HG03045 (cell line): ENCODE data around the gene TOMM34.

Source experiments
- ATAC-seq: cut with Tn5 transposase; IDR thresholded peaks from one replicate; pipeline ENCODE4 v1.9.1; 2021; ENCODE audit warnings: mild to moderate bottlenecking, moderate library complexity; ENCODE audit not compliant: unreplicated experiment

Gene TOMM34

GRCh38 chr20:44897133-44897532 lies 63.1 kb downstream of the TOMM34 start:
- ATAC-seq, result no peak

GRCh38 chr20:44896583-44896982 lies 63.6 kb downstream of the TOMM34 start:
- ATAC-seq, result no peak

DNA sequence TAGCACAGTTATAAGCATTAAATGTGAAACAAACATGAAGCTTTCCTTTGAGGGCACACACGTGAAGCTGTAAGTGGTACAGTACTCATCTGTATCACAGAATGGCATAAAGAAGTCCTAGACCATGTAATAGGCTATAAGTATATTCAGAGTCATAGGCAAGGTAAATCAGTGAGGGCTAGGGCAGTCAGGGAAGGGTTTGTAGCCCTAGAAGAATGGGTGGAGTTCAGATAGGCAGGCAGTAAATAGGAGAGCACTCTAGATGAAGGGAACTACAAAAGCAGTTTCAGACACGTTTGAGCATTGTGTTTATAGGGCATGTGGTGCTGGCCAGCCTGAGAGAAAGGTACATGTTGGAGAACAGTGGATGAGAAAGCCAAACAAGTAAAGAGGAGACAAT lies 65.2 kb downstream of the TOMM34 start:
- ATAC-seq, result no peak
